CD4-positive, CD25-positive, alpha-beta regulatory T cell (primary cell): Measurements from ENCODE around the gene GTF3C5. TPM values are rescaled to one million over a fixed set of nuclear protein-coding genes. Genes with fewer than 3 reads are reported as not detected.
"Not testable (repeated sequence)": the region's sequence is repeated elsewhere in the genome, so short reads cannot be mapped to it uniquely, and the experiment has no call there.

Source experiments
- ATAC-seq, 2 donors: fragments of 150-1000 bp; cut with Tn5 transposase; one replicate each; pipeline ENCODE4 v1.10.0; 2021; ENCODE audit warnings: low read depth in 2 of 2, moderate number of reproducible peaks in 2 of 2, moderate library complexity in 1 of 2
- DNase-seq, 3 donors: peaks; one replicate each; pipeline versions ENCODE4 v3.0.0 to v3.0.0-alpha.2; 2012 to 2022; ENCODE audit warnings: mixed read lengths in 1 of 3
- H3K27ac ChIP-seq: one replicate; pipeline ENCODE4 v1.7.0; 2013; ENCODE audit warnings: mild to moderate bottlenecking, low read length; ENCODE audit not compliant: insufficient read depth, poor library complexity, severe bottlenecking
- H3K27me3 ChIP-seq: one replicate; pipeline ENCODE4 v1.7.0; 2013; ENCODE audit warnings: low read length; ENCODE audit not compliant: control insufficient read depth, insufficient read depth
- H3K36me3 ChIP-seq: one replicate; pipeline ENCODE4 v1.7.0; 2013; ENCODE audit warnings: mild to moderate bottlenecking, low read length, moderate library complexity; ENCODE audit not compliant: control insufficient read depth, insufficient read depth
- H3K4me1 ChIP-seq: 2 replicates; pipeline ENCODE4 v1.7.0; 2013; ENCODE audit warnings: mild to moderate bottlenecking, low read length; ENCODE audit not compliant: insufficient read depth, control insufficient read depth, poor library complexity, severe bottlenecking
- H3K4me3 ChIP-seq: one replicate; pipeline ENCODE4 v1.7.0; 2013; ENCODE audit warnings: low read depth, mild to moderate bottlenecking, low read length, moderate library complexity
- H3K9me3 ChIP-seq, 2 experiments: 1 replicate in 1 of 2; 2 replicates in 1 of 2; pipeline ENCODE4 v1.7.0; 2013; ENCODE audit warnings: low read length in 2 of 2, mild to moderate bottlenecking in 1 of 2, moderate library complexity in 1 of 2; ENCODE audit not compliant: control insufficient read depth in 2 of 2
- H3K27ac Mint-ChIP-seq, 3 donors: one replicate each; pipeline ENCODE4 v1.8.0; 2020 to 2022; ENCODE audit warnings: mild to moderate bottlenecking in 3 of 3, mixed read lengths in 3 of 3, moderate library complexity in 2 of 3
- H3K27me3 Mint-ChIP-seq: one replicate; pipeline ENCODE4 v1.8.0; 2022; ENCODE audit warnings: mild to moderate bottlenecking, mixed read lengths
- H3K36me3 Mint-ChIP-seq: one replicate; pipeline ENCODE4 v1.8.0; 2020; ENCODE audit warnings: mixed read lengths
- H3K4me1 Mint-ChIP-seq, 4 donors: one replicate each; pipeline ENCODE4 v1.8.0; 2020 to 2022; ENCODE audit warnings: mixed read lengths in 4 of 4, mild to moderate bottlenecking in 1 of 4
- H3K4me3 Mint-ChIP-seq, 4 donors: one replicate each; pipeline ENCODE4 v1.8.0; 2020 to 2022; ENCODE audit warnings: mild to moderate bottlenecking in 4 of 4, mixed read lengths in 4 of 4, moderate library complexity in 3 of 4
- H3K9me3 Mint-ChIP-seq, 7 donors: one replicate each; pipeline ENCODE4 v1.8.0; 2020 to 2022; ENCODE audit warnings: mixed read lengths in 7 of 7, mild to moderate bottlenecking in 3 of 7, moderate library complexity in 2 of 7
- polyA plus RNA-seq, 4 donors: library from polyadenylated mRNA; unstranded; fragments of 300-500 nt; fragmentation: Illumina TruSeq; gene quantifications; one replicate each; pipeline ENCODE4 v1.2.3, GENCODE V29; 2021
- total RNA-seq: library from RNA; stranded (reverse); gene quantifications from one replicate; pipeline ENCODE4 v1.2.3, GENCODE V29; 2022

Gene GTF3C5
- total and polyA plus RNA-seq, 5 donors from 2014 or later: 35.8 to 50.5 (median 40.2) TPM

DNA sequence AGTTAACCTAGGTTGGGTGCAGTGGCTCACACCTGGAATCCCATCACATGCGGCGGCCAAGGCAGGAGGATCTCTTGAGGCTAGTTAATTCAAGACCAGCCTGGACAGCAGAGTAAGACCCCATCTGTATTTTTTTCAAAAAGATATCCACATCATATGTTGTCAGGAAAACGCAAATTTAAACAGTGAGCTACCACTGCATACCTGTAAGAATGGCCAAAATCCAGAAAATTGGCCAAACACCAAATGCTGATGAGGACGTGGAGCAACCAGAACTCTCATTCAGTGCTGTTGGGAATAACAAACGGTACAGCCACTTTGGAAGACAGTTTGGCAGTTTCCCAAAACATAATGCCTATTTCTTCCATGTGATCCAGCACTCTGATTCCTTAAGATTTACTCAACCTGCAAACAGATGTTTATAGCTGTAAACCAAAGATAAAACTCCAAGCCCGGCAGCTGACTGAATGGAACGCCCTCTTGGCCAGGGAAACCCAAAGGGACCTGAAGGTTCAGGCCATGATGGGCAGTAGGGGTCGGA lies 43.4 kb downstream of the GTF3C5 start:
- peaks cover 5% of the 10 kb centered on the region for H3K27me3 Mint-ChIP-seq
- no peaks in the 10 kb centered on the region for H3K9me3 Mint-ChIP-seq
- ATAC-seq (no peak), DNase-seq (no peak)
- Histone ChIP-seq H3K9me3 (no peaks in the 10 kb centered on the region), H3K27ac (no peak overlapping the region), H3K4me3 (no peak overlapping the region), H3K4me1 (no peaks in the 10 kb centered on the region), H3K27me3 (no peaks in the 10 kb centered on the region), H3K36me3 (no peaks in the 10 kb centered on the region)
- H3K36me3 Mint-ChIP-seq: no peaks in the 10 kb centered on the region
- no peak overlapping the region for H3K4me3 Mint-ChIP-seq
- H3K27ac Mint-ChIP-seq: no peak overlapping the region
- H3K4me1 Mint-ChIP-seq: no peaks in the 10 kb centered on the region

DNA sequence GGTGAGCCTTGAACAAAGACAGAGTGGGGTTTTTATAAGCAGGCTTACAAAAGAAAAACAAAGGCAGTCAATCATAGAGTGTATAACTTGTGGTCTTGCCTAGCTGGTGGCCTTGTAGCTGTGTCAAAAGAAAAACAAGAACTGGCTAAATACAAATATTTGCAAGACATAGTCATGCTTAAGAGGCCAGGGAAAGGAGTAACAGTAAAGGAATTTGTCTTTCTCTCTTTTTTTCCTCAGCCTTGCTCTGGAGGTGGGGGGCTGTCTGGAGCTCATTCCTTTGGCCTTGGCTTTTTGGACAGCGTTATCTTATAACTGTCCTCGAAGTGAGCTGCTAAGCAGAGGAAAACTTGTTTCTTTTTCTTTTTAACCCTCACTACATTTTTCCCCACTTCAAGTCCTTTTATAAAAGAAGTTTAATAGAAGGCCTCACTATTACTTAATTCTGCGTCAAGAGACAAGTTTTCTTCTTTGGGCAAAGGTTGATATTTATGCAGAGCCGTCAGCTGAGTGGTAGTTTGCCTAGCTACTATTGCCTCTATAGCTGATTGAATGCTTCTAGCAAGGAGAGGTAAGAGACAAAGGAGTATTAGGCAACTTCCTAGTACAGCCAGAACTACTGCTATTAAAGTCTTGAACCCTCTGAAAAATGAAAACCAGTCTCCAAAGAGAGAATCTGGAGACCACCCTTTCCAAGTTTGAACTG lies 45.3 kb downstream of the GTF3C5 start:
- no peaks in the 10 kb centered on the region for H3K36me3 Mint-ChIP-seq
- Histone ChIP-seq H3K9me3 (no peaks in the 10 kb centered on the region), H3K4me3 (no peak overlapping the region), H3K36me3 (no peaks in the 10 kb centered on the region), H3K4me1 (no peaks in the 10 kb centered on the region), H3K27me3 (no peaks in the 10 kb centered on the region), H3K27ac (no peak overlapping the region)
- H3K27ac Mint-ChIP-seq: no peak overlapping the region
- ATAC-seq (no peak), DNase-seq (no peak)
- no peak overlapping the region for H3K4me3 Mint-ChIP-seq
- H3K4me1 Mint-ChIP-seq: no peaks in the 10 kb centered on the region
- H3K9me3 Mint-ChIP-seq: no peaks in the 10 kb centered on the region
- H3K27me3 Mint-ChIP-seq: peaks cover 5% of the 10 kb centered on the region

DNA sequence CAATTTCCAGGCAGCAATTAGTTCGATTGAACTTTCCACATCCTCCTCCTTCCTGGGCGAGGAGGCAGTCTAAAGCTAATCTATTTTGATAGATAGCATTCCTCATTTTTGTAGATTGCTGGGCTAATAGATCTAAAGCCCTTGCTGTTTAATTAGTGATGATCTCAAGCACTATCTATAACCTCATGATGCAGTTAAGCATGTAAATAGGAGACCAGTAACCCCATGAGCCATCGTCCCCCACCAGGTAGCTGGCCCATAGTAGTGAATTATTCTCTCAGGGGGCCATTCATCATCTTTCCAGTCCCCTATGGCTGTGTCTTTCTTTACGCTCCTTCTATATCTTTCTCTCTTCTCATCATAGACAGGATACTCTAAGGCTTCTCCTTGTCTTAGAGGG lies 45.9 kb downstream of the GTF3C5 start:
- peaks cover 7% of the 10 kb centered on the region for H3K27me3 Mint-ChIP-seq
- no peaks in the 10 kb centered on the region for H3K9me3 ChIP-seq
- no peaks in the 10 kb centered on the region for H3K36me3 ChIP-seq
- no peaks in the 10 kb centered on the region for H3K27me3 ChIP-seq
- H3K4me1 Mint-ChIP-seq: no peaks in the 10 kb centered on the region
- no peaks in the 10 kb centered on the region for H3K4me1 ChIP-seq
- DNase-seq (no peak), ATAC-seq (no peak)
- no peak overlapping the region for H3K27ac ChIP-seq
- no peaks in the 10 kb centered on the region for H3K36me3 Mint-ChIP-seq
- no peak overlapping the region for H3K4me3 Mint-ChIP-seq
- no peak overlapping the region for H3K27ac Mint-ChIP-seq
- no peak overlapping the region for H3K4me3 ChIP-seq
- H3K9me3 Mint-ChIP-seq: no peaks in the 10 kb centered on the region

GRCh38 chr9:133078486-133078885 lies 47.7 kb downstream of the GTF3C5 start:
- Histone ChIP-seq H3K9me3 (no peaks in the 10 kb centered on the region), H3K4me1 (no peaks in the 10 kb centered on the region), H3K4me3 (no peak overlapping the region), H3K27me3 (no peaks in the 10 kb centered on the region), H3K36me3 (no peaks in the 10 kb centered on the region), H3K27ac (no peak overlapping the region)
- no peak overlapping the region for H3K27ac Mint-ChIP-seq
- no peaks in the 10 kb centered on the region for H3K36me3 Mint-ChIP-seq
- no peaks in the 10 kb centered on the region for H3K9me3 Mint-ChIP-seq
- ATAC-seq (no peak), DNase-seq (no peak)
- no peaks in the 10 kb centered on the region for H3K4me1 Mint-ChIP-seq
- peaks cover 9% of the 10 kb centered on the region for H3K27me3 Mint-ChIP-seq
- H3K4me3 Mint-ChIP-seq: no peak overlapping the region

GRCh38 chr9:133080161-133080560 lies 49.4 kb downstream of the GTF3C5 start:
- Histone ChIP-seq H3K9me3 (no peaks in the 10 kb centered on the region), H3K27me3 (no peaks in the 10 kb centered on the region), H3K4me1 (no peaks in the 10 kb centered on the region), H3K27ac (no peak overlapping the region), H3K4me3 (no peak overlapping the region), H3K36me3 (no peaks in the 10 kb centered on the region)
- Mint-ChIP-seq H3K36me3 (no peaks in the 10 kb centered on the region), H3K27ac (no peak overlapping the region), H3K27me3 (peaks cover 9% of the 10 kb centered on the region), H3K4me3 (no peak overlapping the region), H3K4me1 (no peaks in the 10 kb centered on the region), H3K9me3 (no peaks in the 10 kb centered on the region)
- DNase-seq (no peak), ATAC-seq (no peak)

DNA sequence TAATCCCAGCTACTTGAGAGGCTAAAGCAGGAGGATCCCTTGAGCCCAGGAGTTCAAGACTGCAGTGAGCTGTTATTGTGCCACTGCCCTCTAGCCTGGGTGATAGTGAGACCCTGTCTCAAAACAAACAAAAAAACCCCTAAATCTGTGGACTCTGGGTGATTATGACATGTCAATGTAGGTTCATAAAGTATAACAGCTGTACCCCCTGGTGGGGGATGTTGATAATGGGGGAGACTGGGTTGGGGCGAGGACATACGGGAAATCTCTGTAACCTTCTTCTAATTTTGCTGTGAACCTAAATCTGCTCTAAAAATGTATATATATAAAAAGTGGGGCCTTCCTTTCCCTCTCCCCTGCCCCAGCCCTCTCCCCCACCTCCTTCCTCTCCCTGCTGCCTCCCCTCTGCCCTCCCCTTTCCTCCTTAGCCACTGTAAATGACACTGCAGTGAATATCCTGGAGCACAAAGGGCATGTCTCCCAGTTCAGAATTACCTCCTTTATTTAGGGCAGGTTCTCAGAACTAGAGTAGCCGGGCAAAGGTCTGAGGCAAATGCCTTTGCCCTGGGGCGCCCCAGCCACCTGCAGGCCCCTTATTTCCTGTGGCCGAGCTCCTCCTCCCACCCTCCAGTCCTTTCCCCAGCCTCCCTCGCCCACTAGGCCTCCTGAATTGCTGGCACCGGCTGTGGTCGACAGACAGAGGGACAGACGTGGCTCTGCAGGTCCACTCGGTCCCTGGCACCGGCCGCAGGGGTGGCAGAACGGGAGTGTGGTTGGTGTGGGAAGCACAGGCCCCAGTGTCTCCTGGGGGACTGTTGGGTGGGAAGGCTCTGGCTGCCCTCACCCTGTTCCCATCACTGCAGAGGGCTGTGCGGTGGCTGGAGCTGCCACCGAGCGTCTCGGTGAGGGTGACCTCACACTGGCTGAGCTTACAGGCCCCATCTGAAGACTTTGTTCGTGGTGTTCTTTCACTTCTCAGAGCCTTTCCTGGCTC lies 50.3 kb downstream of the GTF3C5 start:
- H3K27ac Mint-ChIP-seq, H3K4me3 ChIP-seq, H3K9me3 Mint-ChIP-seq, H3K4me1 ChIP-seq, H3K36me3 ChIP-seq, ATAC-seq, H3K27me3 Mint-ChIP-seq, H3K27ac ChIP-seq, H3K36me3 Mint-ChIP-seq, H3K9me3 ChIP-seq, H3K4me1 Mint-ChIP-seq, H3K27me3 ChIP-seq: not testable (repeated sequence)
- DNase-seq: peak in 1 of 3 donors; percentile 20
- H3K4me3 Mint-ChIP-seq: peak overlapping the region in 1 of 4 donors; percentile 32

DNA sequence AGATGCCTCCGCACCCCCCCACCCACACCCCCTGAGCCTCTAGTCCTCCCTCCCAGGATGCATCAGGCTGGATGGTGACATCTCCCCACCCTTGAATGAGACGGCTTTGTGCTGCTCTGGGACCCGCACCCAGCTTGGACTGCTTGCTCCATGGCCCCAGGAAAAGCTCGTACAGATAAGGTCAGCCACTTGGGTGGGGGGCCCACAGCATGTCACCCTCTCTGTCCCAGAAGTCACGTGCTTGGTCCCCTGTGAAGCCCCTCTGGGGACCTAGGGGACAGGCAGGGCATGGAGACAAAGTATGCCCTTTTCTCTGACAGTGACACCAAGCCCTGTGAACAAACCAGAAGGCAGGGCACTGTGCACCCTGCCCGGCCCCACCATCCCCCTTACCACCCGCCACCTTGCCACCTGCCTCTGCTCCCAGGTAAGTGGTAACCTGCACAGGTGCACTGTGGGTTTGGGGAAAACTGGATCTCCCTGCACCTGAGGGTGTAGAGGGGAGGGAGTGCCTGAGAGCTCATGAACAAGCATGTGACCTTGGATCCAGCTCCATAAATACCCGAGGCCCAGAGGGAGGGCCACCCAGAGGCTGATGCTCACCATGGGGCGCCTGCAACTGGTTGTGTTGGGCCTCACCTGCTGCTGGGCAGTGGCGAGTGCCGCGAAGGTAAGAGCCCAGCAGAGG lies 51.3 kb downstream of the GTF3C5 start:
- not testable (repeated sequence) for H3K27ac Mint-ChIP-seq, H3K4me3 Mint-ChIP-seq, H3K4me1 Mint-ChIP-seq, H3K9me3 Mint-ChIP-seq, H3K4me3 ChIP-seq, ATAC-seq, H3K4me1 ChIP-seq, H3K27me3 ChIP-seq, H3K27me3 Mint-ChIP-seq, H3K27ac ChIP-seq, H3K36me3 ChIP-seq, H3K36me3 Mint-ChIP-seq, H3K9me3 ChIP-seq, DNase-seq
